Endothelial cell of umbilical vein (primary cell): ENCODE measurements around the gene ALDH6A1. TPM values are rescaled to one million over a fixed set of nuclear protein-coding genes. Genes with fewer than 3 reads are reported as not detected.

Experiments used
- polyA plus RNA-seq, 4 experiments: library from polyadenylated mRNA; depleted of rRNA in 3 of 4; stranded (reverse) in 3 of 4; unstranded in 1 of 4; fragments of >200 nt; gene quantifications; 2 replicates each; pipeline versions ENCODE4 v1.2.1 to v1.2.3, GENCODE V29; 2011 to 2012; ENCODE audit warnings: missing spikeins in 1 of 4
- total RNA-seq: library from RNA; stranded (reverse); gene quantifications from 2 replicates; pipeline ENCODE4 v1.2.3, GENCODE V29; 2021

ALDH6A1 gene
- total and polyA plus RNA-seq, 2 donors (not counting 3 experiments of a cell fraction or from before 2014, with no cell fraction given) = 5.2 to 10.2 TPM

Other genes starting within 250 kb of the ALDH6A1 start
- gene PTGR2, start 232.6 kb downstream of the ALDH6A1 start, total RNA-seq = 3.6 and 5.6 TPM in 2 replicates
- 0.75 and 1.1 TPM in 2 replicates for gene PTGR2, start 232.6 kb downstream of the ALDH6A1 start, polyA plus RNA-seq
- 39.2 and 45.0 TPM in 2 replicates for gene ZNF410, start 197.6 kb downstream of the ALDH6A1 start, total RNA-seq
- 18.8 and 21.8 TPM in 2 replicates for gene ZNF410, start 197.6 kb downstream of the ALDH6A1 start, polyA plus RNA-seq
- gene FAM161B, start 134.4 kb downstream of the ALDH6A1 start, total RNA-seq = 3.1 and 3.3 TPM in 2 replicates
- 1.4 and 1.6 TPM in 2 replicates for gene FAM161B, start 134.4 kb downstream of the ALDH6A1 start, polyA plus RNA-seq
- 20.3 and 20.7 TPM in 2 replicates for gene COQ6, start 134.2 kb downstream of the ALDH6A1 start, total RNA-seq
- gene COQ6, start 134.2 kb downstream of the ALDH6A1 start, polyA plus RNA-seq = 34.7 and 35.3 TPM in 2 replicates
- gene ENTPD5, start 65.2 kb downstream of the ALDH6A1 start, total RNA-seq = 13.0 and 14.7 TPM in 2 replicates
- gene ENTPD5, start 65.2 kb downstream of the ALDH6A1 start, polyA plus RNA-seq = 8.4 TPM in 2 replicates
- 2.2 and 2.3 TPM in 2 replicates for gene BBOF1, start 65.1 kb downstream of the ALDH6A1 start, total RNA-seq
- 0.54 and 0.63 TPM in 2 replicates for gene BBOF1, start 65.1 kb downstream of the ALDH6A1 start, polyA plus RNA-seq
- 9.7 and 10.5 TPM in 2 replicates for gene LIN52, start 503 bp upstream of the ALDH6A1 start, total RNA-seq
- gene LIN52, start 503 bp upstream of the ALDH6A1 start, polyA plus RNA-seq = 4.8 and 6.6 TPM in 2 replicates
- gene VSX2, start 155.0 kb upstream of the ALDH6A1 start, total RNA-seq = not detected in 2 replicates
- gene VSX2, start 155.0 kb upstream of the ALDH6A1 start, polyA plus RNA-seq = not detected in 2 replicates
- gene ABCD4, start 218.5 kb upstream of the ALDH6A1 start, total RNA-seq = 81.6 and 84.2 TPM in 2 replicates
- gene ABCD4, start 218.5 kb upstream of the ALDH6A1 start, polyA plus RNA-seq = 50.6 and 58.2 TPM in 2 replicates